HG03196 (cell line): ENCODE measurements around the gene ANXA11.

Experiments
- ATAC-seq: cut with Tn5 transposase; IDR thresholded peaks from one replicate; pipeline ENCODE4 v1.9.1; 2021; ENCODE audit not compliant: unreplicated experiment

Gene ANXA11

GRCh38 chr10:80167471-80168161 lies 37.7 kb downstream of the ANXA11 start:
- no peak for ATAC-seq

GRCh38 chr10:80166581-80167470 lies 38.5 kb downstream of the ANXA11 start:
- ATAC-seq: no peak

- ATAC-seq: no peak
Measured at GRCh38 chr10:80165173-80165572, 40.2 kb downstream of the ANXA11 start.

- no peak for ATAC-seq
Measured at GRCh38 chr10:80164596-80164995, 40.7 kb downstream of the ANXA11 start.

GRCh38 chr10:80163741-80164341 lies 41.5 kb downstream of the ANXA11 start:
- ATAC-seq: no peak

- no peak for ATAC-seq
Measured at GRCh38 chr10:80161321-80162083, 43.8 kb downstream of the ANXA11 start.

GRCh38 chr10:80160361-80161320 lies 44.7 kb downstream of the ANXA11 start:
- no peak for ATAC-seq

GRCh38 chr10:80159166-80159873 lies 46.0 kb downstream of the ANXA11 start:
- no peak for ATAC-seq

- ATAC-seq: no peak
Measured at GRCh38 chr10:80158598-80159127, 46.7 kb downstream of the ANXA11 start.

- no peak for ATAC-seq
Measured at GRCh38 chr10:80158126-80158525, 47.2 kb downstream of the ANXA11 start.

- ATAC-seq: no peak
Measured at GRCh38 chr10:80157561-80157960, 47.8 kb downstream of the ANXA11 start.

- ATAC-seq: no peak
Measured at GRCh38 chr10:80156216-80156615, 49.1 kb downstream of the ANXA11 start.

GRCh38 chr10:80155696-80156215 lies 49.6 kb downstream of the ANXA11 start:
- no peak for ATAC-seq

GRCh38 chr10:80154978-80155695 lies 50.2 kb downstream of the ANXA11 start:
- no peak for ATAC-seq

- ATAC-seq: no peak
Measured at GRCh38 chr10:80154626-80154977, 50.7 kb downstream of the ANXA11 start.

- ATAC-seq: no peak
Measured at GRCh38 chr10:80153460-80153859, 51.9 kb downstream of the ANXA11 start.

- ATAC-seq: no peak
Measured at GRCh38 chr10:80152820-80153219, 52.5 kb downstream of the ANXA11 start.

- no peak for ATAC-seq
Measured at GRCh38 chr10:80150172-80150571, 55.2 kb downstream of the ANXA11 start.
